HG03135 (cell line): Measurements from ENCODE around the gene GAS6.

Experiments used
- ATAC-seq: cut with Tn5 transposase; IDR thresholded peaks from one replicate; pipeline ENCODE4 v1.9.1; 2021; ENCODE audit warnings: mild to moderate bottlenecking, moderate library complexity; ENCODE audit not compliant: unreplicated experiment

Gene GAS6

GRCh38 chr13:113781571-113781970, 82.3 kb downstream of the GAS6 start:
- ATAC-seq = no peak

DNA sequence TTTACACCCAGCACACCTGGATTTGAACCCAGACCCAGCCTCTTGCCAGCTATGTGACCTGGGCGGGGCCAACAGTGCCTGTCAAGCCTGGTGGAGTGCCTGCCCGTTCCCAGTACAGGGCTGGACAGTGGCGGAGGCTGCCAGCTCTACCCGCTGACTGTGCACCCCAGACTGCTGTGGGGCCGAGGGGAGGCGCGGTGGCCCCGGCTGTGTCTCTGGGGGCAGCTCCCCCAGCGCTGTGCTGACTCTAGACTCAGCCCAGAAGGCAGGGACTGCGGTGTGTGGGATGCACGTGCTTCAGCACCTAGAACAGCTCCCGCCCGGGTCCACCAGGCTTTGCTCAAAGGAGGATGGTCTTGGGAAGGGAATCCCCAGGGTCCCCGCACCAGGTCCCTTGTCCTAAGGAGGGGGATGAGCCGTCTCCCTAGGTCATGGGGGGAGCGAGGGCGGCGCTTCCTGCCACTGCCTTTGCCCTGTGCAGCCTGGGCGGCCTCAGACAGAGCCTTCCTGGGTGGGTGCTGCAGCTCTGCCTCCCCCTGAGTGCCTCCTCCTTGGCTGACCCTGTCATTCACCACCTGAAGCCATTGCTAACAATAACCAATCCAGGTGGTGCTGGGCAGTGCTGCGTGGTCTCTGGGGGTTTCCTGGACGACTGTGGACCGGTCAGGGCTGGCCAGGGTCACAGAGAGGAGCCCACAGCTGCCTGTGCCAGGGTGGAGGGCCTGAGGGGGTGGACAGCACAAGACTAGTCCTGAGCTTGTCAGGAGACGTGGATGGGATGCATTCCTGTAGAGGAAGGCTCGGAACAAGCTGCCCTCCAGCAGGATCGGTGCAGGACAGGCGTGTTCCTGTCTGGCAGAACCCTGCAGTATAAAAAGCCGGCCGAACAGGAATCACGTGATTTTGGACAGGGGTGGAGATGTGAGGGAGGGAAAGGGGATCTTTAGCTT, 86.3 kb downstream of the GAS6 start:
- ATAC-seq = no peak

DNA sequence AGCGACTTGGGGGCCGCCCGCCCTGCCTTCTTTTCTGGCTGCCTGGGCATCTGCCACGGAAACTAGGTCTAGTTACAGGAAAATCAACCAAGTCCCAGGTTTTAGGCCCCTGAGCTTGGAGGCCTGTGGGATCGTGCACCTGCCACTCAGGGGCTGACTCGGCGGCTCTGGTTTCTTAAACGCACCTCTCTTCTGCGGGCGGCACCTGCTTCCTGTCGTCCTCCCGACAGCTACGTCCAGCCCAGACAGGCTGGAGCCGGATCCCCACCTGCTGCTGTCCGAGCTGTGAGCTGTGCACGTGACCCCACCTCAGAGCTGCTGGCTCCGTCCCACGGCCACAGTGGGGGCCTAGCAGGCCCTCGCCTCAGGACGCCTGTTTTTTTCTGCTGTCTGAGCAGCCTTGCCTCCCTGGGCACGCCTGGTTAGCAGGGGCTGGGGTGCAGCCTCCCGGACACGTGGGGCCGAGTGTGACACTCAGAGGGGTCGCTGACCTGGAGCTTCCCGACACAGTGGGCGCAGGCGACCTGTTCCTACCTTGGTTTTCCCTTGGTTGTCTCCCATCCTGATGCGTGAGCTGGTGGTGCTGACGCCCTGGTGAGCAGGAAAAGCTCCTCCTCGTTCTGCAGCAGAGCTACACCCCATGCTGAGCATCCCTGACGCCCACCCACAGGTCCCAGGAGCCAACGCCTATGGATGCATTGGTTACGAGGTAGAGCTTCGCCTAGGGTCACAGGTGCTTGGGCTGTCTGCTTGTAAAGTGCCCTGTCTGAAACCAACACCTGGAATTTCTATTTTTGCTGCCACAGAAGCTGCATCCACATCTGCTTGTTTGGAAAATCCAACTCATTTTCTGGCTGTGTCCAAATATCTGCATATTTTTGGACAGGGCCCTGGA, 87.4 kb downstream of the GAS6 start:
- no peak for ATAC-seq

- ATAC-seq = no peak
Observed at GRCh38 chr13:113775451-113776145, 88.3 kb downstream of the GAS6 start.

DNA sequence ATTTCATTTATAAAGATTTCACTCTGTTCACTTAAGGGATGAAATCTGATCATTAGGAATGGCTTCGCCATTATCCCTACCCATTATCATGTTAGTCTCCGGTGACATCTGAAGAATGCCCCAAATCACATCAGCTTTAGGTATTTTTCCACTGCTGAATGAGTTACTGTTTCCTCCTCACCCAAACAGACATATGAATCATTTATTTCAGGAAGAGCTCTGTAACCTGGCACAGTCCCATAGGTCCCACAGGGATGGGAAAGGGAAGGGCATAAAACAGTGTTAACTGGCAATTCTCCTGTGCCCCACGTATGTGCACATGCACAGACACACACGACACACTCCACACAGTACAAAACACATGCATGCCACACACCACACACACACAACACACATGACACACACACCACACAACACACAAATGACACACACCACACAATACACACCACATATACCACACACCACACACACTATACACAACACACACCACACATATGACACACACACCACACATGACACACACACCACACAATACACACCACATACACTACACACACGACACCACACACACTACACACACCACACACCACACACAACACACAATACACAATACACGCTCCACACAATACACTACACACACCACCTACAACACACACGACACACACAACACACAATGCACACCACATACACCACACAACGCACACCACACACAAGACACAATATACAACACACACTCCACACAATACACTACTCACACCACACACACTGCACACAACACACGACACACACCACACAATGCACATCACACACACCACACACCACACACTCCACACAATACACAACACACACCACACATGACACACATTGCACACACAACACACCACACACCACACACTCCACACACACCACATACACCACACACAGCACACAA, 89.4 kb downstream of the GAS6 start:
- no peak for ATAC-seq

DNA sequence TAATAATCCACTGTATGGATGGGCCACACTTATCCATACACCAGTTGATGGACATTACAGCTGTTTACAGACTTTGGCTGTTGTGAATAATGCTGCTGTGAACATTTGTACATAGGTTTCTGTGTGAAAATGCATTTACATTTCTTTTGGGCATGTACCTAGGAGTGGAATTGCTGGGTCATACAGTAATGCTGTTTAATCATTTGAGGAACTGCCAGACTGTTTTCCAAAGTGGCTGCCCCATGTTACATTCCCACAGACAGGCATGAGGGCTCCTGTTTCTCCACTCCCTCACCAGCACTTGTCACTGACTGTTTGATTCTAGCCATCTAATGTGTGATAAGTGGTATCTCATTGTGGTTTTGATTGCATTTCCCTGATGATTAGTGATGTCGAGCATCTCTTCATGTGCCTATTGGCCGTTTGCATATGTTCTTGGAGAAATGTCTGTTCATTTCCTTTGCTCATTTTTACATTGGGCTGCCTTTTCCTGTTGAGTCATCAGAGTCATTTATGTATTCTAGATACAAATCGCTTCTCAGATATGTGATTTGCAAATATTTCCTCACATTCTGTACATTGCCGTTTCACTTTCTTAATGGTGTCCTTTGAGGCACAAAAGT, 92.1 kb downstream of the GAS6 start:
- no peak for ATAC-seq

GRCh38 chr13:113770937-113771336, 92.9 kb downstream of the GAS6 start:
- no peak for ATAC-seq
